Hematopoietic multipotent progenitor cell (in vitro differentiated cells): ENCODE measurements around the gene DNAJC19. TPM values are rescaled to one million over a fixed set of nuclear protein-coding genes. Genes with fewer than 3 reads are reported as not detected.
A peak's percentile ranks its signal among the peaks of the same experiment; 100 is the strongest.
"Not testable (repeated sequence)": the region's sequence is repeated elsewhere in the genome, so short reads cannot be mapped to it uniquely, and the experiment has no call there.

ENCODE experiments used
- DNase-seq, 3 donors: peaks; one replicate each; pipeline ENCODE4 v3.0.0-alpha.2; 2011 to 2015; ENCODE audit warnings: low read depth in 2 of 3, low spot score in 2 of 3
- total RNA-seq: library from RNA; depleted of rRNA; stranded (reverse); fragments of >200 nt; gene quantifications from one replicate; pipeline ENCODE4 v1.2.3, GENCODE V29; 2012

The DNAJC19 gene
- 21.3 TPM for total RNA-seq

GRCh38 chr3:180989291-180990163 lies at the start of gene DNAJC19:
DNAJC19 (minus strand) TSS chr3:180989736; CDS start chr3:180989602, 134 bp downstream.
- DNase-seq: peak; percentile 79 to 97 (median 95)

DNA sequence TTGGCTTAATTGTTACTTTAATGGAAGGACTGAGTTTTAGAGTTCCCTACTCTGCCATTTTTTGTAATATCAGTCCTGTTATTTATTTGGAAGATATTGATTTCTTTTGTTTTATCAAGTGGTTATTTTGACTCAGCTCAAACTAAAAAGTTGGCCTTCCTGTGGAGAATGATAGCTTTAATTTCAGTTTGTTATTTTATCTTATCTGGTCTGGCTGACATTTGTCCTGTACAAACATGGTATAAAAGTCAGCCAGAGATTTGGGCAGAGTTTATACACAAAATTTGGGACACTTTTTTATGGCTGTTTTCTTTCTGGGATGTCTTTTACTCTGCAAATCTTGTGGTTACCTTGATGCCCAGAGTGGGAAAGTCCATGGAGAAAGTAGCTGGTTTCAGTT lies 41.4 kb upstream of the DNAJC19 start:
- no peak for DNase-seq

- no peak for DNase-seq
These were observed 35.7 kb upstream of the DNAJC19 start for GRCh38 chr3:181025204-181025603.

- DNase-seq: no peak
These were observed 28.2 kb upstream of the DNAJC19 start for GRCh38 chr3:181017690-181018089.

DNA sequence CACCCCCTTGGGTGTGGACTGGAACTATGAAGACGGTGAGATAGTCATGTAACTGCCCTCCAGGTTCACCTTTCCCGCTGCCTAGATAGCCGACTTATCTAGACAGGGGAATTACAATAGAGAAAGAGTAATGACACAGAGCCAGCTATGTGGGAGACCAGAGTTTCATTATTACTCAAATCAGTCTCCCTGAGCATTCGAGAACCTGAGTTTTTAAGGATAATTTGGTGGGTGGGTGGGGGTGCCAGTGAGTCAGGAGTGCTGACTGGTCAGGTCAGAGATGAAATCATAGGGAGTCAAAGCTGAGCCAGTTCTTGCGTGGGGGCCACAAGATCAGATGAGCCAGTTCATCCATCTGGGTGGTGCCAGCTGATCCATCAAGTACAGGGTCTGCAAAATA lies 19.7 kb upstream of the DNAJC19 start:
- DNase-seq: no peak

GRCh38 chr3:181008796-181009195 lies 19.3 kb upstream of the DNAJC19 start:
- DNase-seq: no peak

DNA sequence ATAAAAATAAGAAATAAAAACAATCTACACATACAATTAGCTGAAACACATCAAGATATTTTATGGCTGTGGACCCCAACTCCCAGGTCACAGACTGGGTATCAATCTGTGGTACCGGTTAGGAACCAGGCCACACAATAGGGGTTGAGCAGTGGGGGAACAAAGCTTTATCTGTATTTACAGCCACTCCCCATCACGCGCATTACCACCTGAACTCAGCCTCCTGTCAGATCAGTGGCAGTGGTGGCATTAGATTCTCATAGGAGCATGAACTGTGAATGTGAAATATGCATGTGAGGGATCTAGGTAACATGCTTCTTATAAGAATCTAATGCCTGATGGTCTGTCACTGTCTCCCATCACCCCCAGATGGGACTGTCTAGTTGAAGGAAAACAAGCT lies 17.7 kb upstream of the DNAJC19 start:
- no peak for DNase-seq

DNA sequence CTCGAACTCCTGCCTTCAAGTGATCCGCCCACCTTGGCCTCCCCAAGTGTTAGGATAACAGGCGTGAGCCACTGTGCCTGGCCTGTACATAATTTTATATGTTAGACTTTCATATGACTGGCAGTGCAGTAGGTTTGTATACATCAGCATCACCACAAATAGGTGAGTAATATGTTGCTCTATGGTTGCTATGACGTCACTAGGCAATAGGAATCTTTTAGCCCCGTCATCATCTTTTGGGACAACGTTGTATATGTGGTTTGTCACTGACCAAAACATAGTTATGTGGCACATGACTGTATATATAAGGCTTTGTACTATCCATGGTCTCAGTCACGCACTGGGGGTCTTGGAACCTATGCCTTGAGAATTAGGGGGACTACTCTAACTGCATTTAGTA lies 17.0 kb upstream of the DNAJC19 start:
- DNase-seq: no peak

DNA sequence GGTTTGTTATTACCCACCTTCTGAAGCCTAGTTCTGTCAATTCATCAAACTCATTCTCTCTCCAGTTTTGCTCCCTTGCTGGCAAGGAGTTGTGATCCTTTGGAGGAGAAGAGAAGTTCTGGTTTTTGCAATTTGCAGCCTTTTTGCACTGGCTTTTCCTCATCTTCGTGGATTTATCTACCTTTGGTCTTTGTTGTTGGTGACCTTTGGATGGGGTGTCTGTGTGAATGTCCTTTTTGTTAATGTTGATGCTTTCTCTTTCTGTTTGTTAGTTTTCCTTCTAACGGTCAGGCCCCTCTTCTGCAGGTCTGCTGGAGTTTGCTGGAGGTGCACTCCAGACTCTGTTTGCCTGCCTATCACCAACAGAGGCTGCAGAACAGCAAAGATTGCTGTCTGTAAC lies 13.9 kb upstream of the DNAJC19 start:
- DNase-seq: not testable (repeated sequence)

DNA sequence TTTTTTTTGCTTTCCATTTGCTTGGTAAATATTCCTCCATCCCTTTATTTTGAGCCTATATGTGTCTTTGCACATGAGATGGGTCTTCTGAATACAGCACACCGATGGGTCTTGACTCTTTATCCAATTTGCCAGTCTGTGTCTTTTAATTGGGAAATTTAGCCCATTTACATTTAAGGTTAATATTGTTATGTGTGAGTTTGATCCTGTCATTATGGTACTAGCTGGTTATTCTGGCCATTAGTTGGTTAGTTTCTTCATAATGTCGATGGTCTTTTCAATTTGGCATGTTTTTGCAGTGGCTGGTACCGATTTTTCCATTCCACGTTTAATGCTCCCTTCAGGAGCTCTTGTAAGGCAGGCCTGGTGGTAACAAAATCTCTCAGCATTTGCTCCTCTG lies 12.8 kb upstream of the DNAJC19 start:
- not testable (repeated sequence) for DNase-seq

DNA sequence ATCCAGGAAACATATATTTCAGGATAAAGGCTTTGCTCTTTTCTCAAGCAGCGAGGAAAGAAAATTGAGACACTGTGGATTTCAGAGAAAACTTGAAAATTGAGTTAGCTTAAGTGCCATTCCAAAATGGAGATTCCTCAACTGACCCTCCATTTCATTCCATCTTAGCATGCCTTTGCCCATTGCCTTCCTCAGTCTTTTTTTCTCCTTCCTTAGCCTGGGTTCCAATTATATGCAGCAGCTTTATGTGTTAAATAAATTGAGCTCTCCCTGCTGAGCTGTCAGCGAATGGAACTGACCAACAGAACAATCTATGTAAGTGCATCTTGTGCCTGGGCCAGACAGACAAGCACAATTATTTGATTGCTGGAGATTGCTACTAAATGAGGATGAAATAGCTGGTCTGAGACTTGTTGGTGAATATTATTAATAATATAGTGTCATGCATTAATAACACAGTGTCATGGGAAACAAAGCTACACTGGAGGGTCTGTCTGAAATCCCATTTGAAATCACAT lies 6.9 kb upstream of the DNAJC19 start:
- DNase-seq: no peak

- DNase-seq: peak in 2 of 3 donors; percentile 13 to 50
These were observed 969 bp upstream of the DNAJC19 start for GRCh38 chr3:180990505-180990904.

DNA sequence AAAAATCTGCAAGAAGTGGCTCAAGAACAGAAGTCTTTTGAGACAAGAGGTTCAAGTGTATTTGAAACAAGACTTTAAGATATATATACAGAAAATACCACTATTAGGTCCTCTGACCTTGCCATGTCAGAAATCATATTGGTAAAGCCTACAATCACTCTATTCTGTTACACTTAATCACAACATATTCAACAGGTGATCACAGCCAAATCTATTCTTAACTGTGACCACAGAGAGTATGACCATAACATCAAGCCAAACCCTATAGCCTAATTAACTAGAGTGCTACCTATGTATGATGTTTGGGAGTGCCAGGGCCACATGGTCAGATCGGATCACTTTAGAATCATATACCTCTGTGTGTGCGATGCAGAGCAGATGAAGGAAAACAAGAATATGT lies 2.2 kb downstream of the DNAJC19 start:
- DNase-seq: no peak

DNA sequence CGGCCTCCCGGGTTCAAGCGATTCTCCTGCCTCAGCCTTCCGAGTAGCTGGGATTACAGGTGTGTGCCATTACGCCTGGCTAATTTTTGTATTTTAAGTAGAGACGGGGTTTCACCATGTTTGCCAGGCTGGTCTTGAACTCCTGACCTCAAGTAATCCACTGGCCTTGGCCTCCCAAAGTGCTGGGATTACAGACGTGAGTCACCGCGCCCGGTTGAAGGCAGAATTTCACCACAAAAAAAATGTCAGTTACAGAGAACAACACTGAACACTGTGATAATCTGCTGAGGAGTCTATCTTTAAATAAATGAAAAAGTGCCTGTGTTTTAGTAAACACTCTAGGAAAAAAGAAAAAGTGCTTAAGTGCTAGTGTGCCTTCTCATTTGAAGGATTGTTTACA lies 3.2 kb downstream of the DNAJC19 start:
- DNase-seq: not testable (repeated sequence)

DNA sequence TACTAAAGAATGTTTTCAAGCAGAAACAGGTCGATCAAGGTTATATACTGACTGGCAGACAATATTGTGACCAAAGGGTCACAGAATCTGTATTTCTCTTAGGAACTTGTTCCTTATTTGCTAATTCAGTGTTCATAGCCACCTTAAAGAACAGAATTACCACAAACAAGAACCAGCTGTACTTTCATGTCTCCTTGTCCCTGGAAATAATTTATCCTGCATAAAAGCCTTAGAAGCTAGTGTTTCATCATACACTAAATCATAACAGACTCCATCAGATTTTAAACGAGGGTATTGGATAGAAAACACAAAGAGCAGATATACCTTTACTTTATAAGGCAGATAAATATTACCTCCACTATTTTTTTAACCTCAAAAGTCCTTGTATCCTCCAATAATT lies 6.4 kb downstream of the DNAJC19 start:
- no peak for DNase-seq

DNA sequence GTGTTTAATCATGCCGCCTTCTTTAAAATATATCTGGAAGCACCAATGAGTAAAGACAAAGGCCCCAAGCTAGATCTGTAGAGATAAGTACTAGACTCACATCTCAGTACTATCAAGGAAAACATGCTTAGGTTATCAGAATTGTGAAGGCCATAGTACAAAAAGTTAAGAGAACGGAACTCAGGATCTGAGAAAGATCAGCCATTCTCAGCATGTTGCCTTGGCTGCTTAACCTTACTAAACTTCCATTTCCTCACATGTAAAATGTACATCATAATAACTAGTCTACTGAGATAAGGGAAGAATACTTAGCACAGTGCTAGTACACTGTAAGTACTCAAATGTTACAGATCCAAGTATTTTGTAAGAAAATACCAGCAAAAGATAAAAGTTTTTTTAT lies 7.6 kb downstream of the DNAJC19 start:
- DNase-seq: no peak

GRCh38 chr3:180980611-180981010 lies 8.9 kb downstream of the DNAJC19 start:
- DNase-seq: no peak

- no peak for DNase-seq
These were observed 9.6 kb downstream of the DNAJC19 start for GRCh38 chr3:180979961-180980360.

DNA sequence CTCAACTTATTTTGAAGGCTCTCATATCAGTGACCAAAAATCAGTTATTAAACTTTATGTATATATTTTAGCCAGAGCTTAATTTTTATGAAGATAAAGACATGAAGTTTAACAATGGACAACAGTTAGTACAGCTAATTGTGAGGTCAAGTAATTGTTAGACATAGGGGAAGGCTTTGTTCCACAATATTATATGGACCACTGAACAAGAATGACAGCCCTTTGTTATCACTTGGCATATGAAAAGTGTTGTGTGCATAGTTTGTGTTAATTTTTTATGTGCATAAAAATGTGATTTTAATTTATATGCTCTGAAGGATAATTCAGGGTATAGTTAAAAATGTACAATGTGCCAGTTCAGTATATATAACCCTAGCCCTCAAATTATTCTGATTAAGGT lies 12.0 kb downstream of the DNAJC19 start:
- no peak for DNase-seq

- no peak for DNase-seq
These were observed 15.2 kb downstream of the DNAJC19 start for GRCh38 chr3:180974286-180974685.

GRCh38 chr3:180973543-180973942 lies 16.0 kb downstream of the DNAJC19 start:
- DNase-seq: no peak

- DNase-seq: no peak
These were observed 18.6 kb downstream of the DNAJC19 start for GRCh38 chr3:180970931-180971330.
